ENCODE results near the gene CALML3. TPM values are rescaled to one million over a fixed set of nuclear protein-coding genes. Genes with fewer than 3 reads are reported as not detected.

CALML3 gene
- total RNA-seq, 3 donors from 2014 or later (not counting 1 experiment from before 2014, with no cell fraction given): not detected

GRCh38 chr10:5497948-5498730, 26.6 kb upstream of the CALML3 start:
- no peaks in the 10 kb centered on the region for H3K9me3 ChIP-seq (ENCODE audit: control insufficient read depth, insufficient read depth, low read length)
- H3K36me3 ChIP-seq (ENCODE audit: control insufficient read depth, insufficient read depth, low read length): no peaks in the 10 kb centered on the region
- TF ChIP-seq, protein P1, sequence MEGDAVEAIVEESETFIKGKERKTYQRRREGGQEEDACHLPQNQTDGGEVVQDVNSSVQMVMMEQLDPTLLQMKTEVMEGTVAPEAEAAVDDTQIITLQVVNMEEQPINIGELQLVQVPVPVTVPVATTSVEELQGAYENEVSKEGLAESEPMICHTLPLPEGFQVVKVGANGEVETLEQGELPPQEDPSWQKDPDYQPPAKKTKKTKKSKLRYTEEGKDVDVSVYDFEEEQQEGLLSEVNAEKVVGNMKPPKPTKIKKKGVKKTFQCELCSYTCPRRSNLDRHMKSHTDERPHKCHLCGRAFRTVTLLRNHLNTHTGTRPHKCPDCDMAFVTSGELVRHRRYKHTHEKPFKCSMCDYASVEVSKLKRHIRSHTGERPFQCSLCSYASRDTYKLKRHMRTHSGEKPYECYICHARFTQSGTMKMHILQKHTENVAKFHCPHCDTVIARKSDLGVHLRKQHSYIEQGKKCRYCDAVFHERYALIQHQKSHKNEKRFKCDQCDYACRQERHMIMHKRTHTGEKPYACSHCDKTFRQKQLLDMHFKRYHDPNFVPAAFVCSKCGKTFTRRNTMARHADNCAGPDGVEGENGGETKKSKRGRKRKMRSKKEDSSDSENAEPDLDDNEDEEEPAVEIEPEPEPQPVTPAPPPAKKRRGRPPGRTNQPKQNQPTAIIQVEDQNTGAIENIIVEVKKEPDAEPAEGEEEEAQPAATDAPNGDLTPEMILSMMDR (IDR thresholded peaks at IDR 0.05): no peak
- Mint-ChIP-seq H3K4me1 (no peaks in the 10 kb centered on the region), H3K27me3 (ENCODE audit: low read depth in 2 of 2) (peaks cover 0 to 10% of the 10 kb centered on the region in 2 donors), H3K4me3 (no peak overlapping the region), H3K9me3 (no peaks in the 10 kb centered on the region), H3K27ac (no peak overlapping the region), H3K36me3 (no peaks in the 10 kb centered on the region)
- intact Hi-C loops (cut with micrococcal nuclease): no loop called here
- no peaks in the 10 kb centered on the region for H3K27me3 ChIP-seq (ENCODE audit: control insufficient read depth, insufficient read depth, low read length)
- DNase-seq (no peak), ATAC-seq (no peak)
- no peak overlapping the region for H3K27ac ChIP-seq (ENCODE audit: low read length)
- WGBS (ENCODE audit: insufficient coverage): 97% methylated on average over 17 of the region's 19 CpGs
- no peak overlapping the region for H3K4me3 ChIP-seq (ENCODE audit: low read length)
- H3K4me1 ChIP-seq (ENCODE audit: control insufficient read depth, insufficient read depth, low read length): no peaks in the 10 kb centered on the region

GRCh38 chr10:5498791-5499492, 25.8 kb upstream of the CALML3 start:
- no peak for ATAC-seq
- H3K4me1 ChIP-seq (ENCODE audit: control insufficient read depth, insufficient read depth, low read length): no peaks in the 10 kb centered on the region
- H3K4me1 Mint-ChIP-seq: no peaks in the 10 kb centered on the region
- no peaks in the 10 kb centered on the region for H3K9me3 Mint-ChIP-seq
- WGBS (ENCODE audit: insufficient coverage): 94% methylated on average over 61 of the region's 61 CpGs
- H3K4me3 Mint-ChIP-seq: no peak overlapping the region
- no peaks in the 10 kb centered on the region for H3K36me3 Mint-ChIP-seq
- H3K4me3 ChIP-seq (ENCODE audit: low read length): no peak overlapping the region
- intact Hi-C loops (cut with micrococcal nuclease): no loop called here
- H3K27me3 Mint-ChIP-seq (ENCODE audit: low read depth in 2 of 2): peaks cover 0 to 13% of the 10 kb centered on the region in 2 donors
- H3K9me3 ChIP-seq (ENCODE audit: control insufficient read depth, insufficient read depth, low read length): no peaks in the 10 kb centered on the region
- H3K27me3 ChIP-seq (ENCODE audit: control insufficient read depth, insufficient read depth, low read length): no peaks in the 10 kb centered on the region
- H3K27ac Mint-ChIP-seq: no peak overlapping the region
- no peak for DNase-seq
- TF ChIP-seq, protein P1 (IDR thresholded peaks at IDR 0.05): no peak
- H3K27ac ChIP-seq (ENCODE audit: low read length): no peak overlapping the region
- H3K36me3 ChIP-seq (ENCODE audit: control insufficient read depth, insufficient read depth, low read length): no peaks in the 10 kb centered on the region

GRCh38 chr10:5499493-5500140, 25.1 kb upstream of the CALML3 start, which contains the start of gene CALML5:
Gene CALML5 (minus strand): TSS chr10:5499570. CDS start chr10:5499438, 132 bp downstream.
- no peaks in the 10 kb centered on the region for H3K36me3 Mint-ChIP-seq
- no peaks in the 10 kb centered on the region for H3K27me3 ChIP-seq (ENCODE audit: control insufficient read depth, insufficient read depth, low read length)
- H3K4me1 ChIP-seq (ENCODE audit: control insufficient read depth, insufficient read depth, low read length): no peaks in the 10 kb centered on the region
- no peaks in the 10 kb centered on the region for H3K36me3 ChIP-seq (ENCODE audit: control insufficient read depth, insufficient read depth, low read length)
- TF ChIP-seq, protein P1 (IDR thresholded peaks at IDR 0.05): no peak
- H3K27ac ChIP-seq (ENCODE audit: low read length): no peak within 1 kb of the TSS
- WGBS (ENCODE audit: insufficient coverage): 92% methylated on average over 10 of the region's 10 CpGs
- no peak within 1 kb of the TSS for H3K4me3 ChIP-seq (ENCODE audit: low read length)
- H3K4me1 Mint-ChIP-seq: no peaks in the 10 kb centered on the region
- no peak within 1 kb of the TSS for H3K4me3 Mint-ChIP-seq
- no peaks in the 10 kb centered on the region for H3K9me3 Mint-ChIP-seq
- ATAC-seq (no peak), DNase-seq (no peak)
- no peak within 1 kb of the TSS for H3K27ac Mint-ChIP-seq
- intact Hi-C loops (cut with micrococcal nuclease): no loop called here
- H3K27me3 Mint-ChIP-seq (ENCODE audit: low read depth in 2 of 2): peaks cover 0 to 13% of the 10 kb centered on the region in 2 donors
- H3K9me3 ChIP-seq (ENCODE audit: control insufficient read depth, insufficient read depth, low read length): no peaks in the 10 kb centered on the region
